ENCODE data around the gene IFITM1.

DNA sequence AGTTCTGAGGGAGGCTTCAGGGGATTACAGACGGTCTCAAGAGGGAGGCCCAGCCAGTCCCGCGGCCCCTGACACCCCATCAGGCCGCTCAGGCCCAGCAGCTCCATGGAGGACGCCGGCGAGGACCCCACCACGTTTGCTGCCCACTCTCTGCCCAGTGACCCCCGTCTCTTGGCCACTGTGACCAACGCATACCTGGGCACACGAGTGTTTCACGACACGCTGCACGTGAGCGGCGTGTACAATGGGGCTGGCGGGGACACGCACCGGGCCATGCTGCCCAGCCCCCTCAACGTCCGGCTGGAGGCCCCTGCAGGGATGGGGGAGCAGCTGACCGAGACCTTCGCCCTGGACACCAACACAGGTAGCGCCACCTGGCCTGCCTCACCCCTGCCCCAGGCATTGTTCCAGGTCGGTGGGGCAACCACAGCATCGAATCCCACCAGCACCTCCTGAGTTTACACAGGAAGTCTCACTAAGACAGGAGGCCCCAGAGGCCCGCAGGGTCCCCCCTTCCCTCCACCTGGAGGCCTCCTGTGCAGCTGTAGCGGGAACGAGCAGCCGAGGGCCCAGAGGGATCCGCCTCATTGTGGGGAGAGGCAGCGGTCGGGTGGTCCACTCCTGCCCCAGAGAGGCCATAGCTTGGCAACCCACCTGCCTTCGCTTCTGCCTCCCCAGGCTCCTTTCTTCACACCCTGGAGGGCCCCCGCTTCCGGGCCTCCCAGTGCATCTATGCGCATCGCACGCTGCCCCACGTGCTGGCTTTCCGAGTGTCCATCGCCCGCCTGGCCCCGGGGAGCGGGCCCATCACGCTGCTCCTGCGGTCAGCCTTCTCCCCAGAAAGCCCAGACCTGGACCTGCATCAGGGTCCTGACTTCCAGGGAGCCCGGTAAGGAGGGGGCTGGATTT is 23.9 kb upstream of the IFITM1 start:
- no peak for TF ChIP-seq TAF1 (IDR thresholded peaks at IDR 0.05; ENCODE audit: low read depth, low read length)
- no peak for TF ChIP-seq POLR2AphosphoS5 (IDR thresholded peaks at IDR 0.05; ENCODE audit: low read depth, low read length)
- no peak for TF ChIP-seq POLR2A (IDR thresholded peaks at IDR 0.05; ENCODE audit: low read depth, low read length)
- no peak for TF ChIP-seq POU2F2 (IDR thresholded peaks at IDR 0.05; ENCODE audit: low read depth, low read length)
- no peak for TF ChIP-seq PAX5 (IDR thresholded peaks at IDR 0.05; ENCODE audit: insufficient read depth, low read length, severe bottlenecking)

All from GM12891 (cell line).